ENCODE data around the gene ATP2C1.

The ATP2C1 gene

GRCh38 chr3:130900959-130901358 lies 7.1 kb downstream of the ATP2C1 start:
- Histone ChIP-seq H3K79me2 (ENCODE audit: control insufficient read depth, insufficient read depth, low read length) (peaks cover 65% of the 10 kb centered on the region), H2BK15ac (replicated peaks; ENCODE audit: low read depth) (no peak overlapping the region), H2BK5ac (ENCODE audit: low read length) (no peak overlapping the region), H3K4me1 (ENCODE audit: control insufficient read depth, low read depth, low read length) (peaks cover 11% of the 10 kb centered on the region), H3K9ac (ENCODE audit: low read length) (no peak overlapping the region), H3K27me3 (ENCODE audit: insufficient read depth, low read length, poor library complexity) (no peaks in the 10 kb centered on the region), H3K4me2 (ENCODE audit: low read length) (no peak overlapping the region), H3K18ac (ENCODE audit: low read length) (no peak overlapping the region), H3K4ac (ENCODE audit: low read depth, low read length) (no peak overlapping the region), H3K4me3 (ENCODE audit: low read length) (no peak overlapping the region), H3K27ac (ENCODE audit: low read depth, low read length) (no peak overlapping the region), H3K79me1 (ENCODE audit: low read length) (peaks cover 9% of the 10 kb centered on the region), H2BK120ac (ENCODE audit: low read depth, low read length) (no peak overlapping the region), H3K23ac (ENCODE audit: low read length) (no peak overlapping the region), H3K56ac (ENCODE audit: low read length) (no peak overlapping the region), H3K36me3 (ENCODE audit: control insufficient read depth, insufficient read depth, low read length) (no peaks in the 10 kb centered on the region), H4K5ac (ENCODE audit: low read length) (no peak overlapping the region), H4K8ac (ENCODE audit: low read depth, low read length) (no peak overlapping the region), H2AK5ac (ENCODE audit: low read length) (no peak overlapping the region)
- no peak for DNase-seq

- Histone ChIP-seq H3K4ac (ENCODE audit: low read depth, low read length) (no peak overlapping the region), H3K4me3 (ENCODE audit: low read length) (no peak overlapping the region), H2BK15ac (replicated peaks; ENCODE audit: low read depth) (no peak overlapping the region), H3K27ac (ENCODE audit: low read depth, low read length) (no peak overlapping the region), H3K23ac (ENCODE audit: low read length) (no peak overlapping the region), H4K8ac (ENCODE audit: low read depth, low read length) (no peak overlapping the region), H3K18ac (ENCODE audit: low read length) (no peak overlapping the region), H4K5ac (ENCODE audit: low read length) (no peak overlapping the region), H3K79me2 (ENCODE audit: control insufficient read depth, insufficient read depth, low read length) (peaks cover 66% of the 10 kb centered on the region), H3K56ac (ENCODE audit: low read length) (no peak overlapping the region), H3K36me3 (ENCODE audit: control insufficient read depth, insufficient read depth, low read length) (no peaks in the 10 kb centered on the region), H3K27me3 (ENCODE audit: insufficient read depth, low read length, poor library complexity) (no peaks in the 10 kb centered on the region), H3K4me1 (ENCODE audit: control insufficient read depth, low read depth, low read length) (peaks cover 11% of the 10 kb centered on the region), H3K79me1 (ENCODE audit: low read length) (peaks cover 10% of the 10 kb centered on the region), H3K9ac (ENCODE audit: low read length) (no peak overlapping the region), H2BK5ac (ENCODE audit: low read length) (no peak overlapping the region), H2BK120ac (ENCODE audit: low read depth, low read length) (no peak overlapping the region), H2AK5ac (ENCODE audit: low read length) (no peak overlapping the region), H3K4me2 (ENCODE audit: low read length) (no peak overlapping the region)
- DNase-seq = peak; percentile 33
- no CpG with 5 or more reads among the region's 6 CpGs for WGBS (ENCODE audit: extremely low coverage, insufficient coverage, low lambda C conversion rate)
These were observed 7.8 kb downstream of the ATP2C1 start for GRCh38 chr3:130901463-130902204.

- H4K5ac ChIP-seq (ENCODE audit: low read length) = no peak overlapping the region
These were observed 9.6 kb downstream of the ATP2C1 start for GRCh38 chr3:130903412-130903908.

GRCh38 chr3:130904491-130904890 lies 10.6 kb downstream of the ATP2C1 start:
- Histone ChIP-seq H3K79me2 (ENCODE audit: control insufficient read depth, insufficient read depth, low read length) (peaks cover 60% of the 10 kb centered on the region), H3K4me3 (ENCODE audit: low read length) (no peak overlapping the region), H2BK120ac (ENCODE audit: low read depth, low read length) (no peak overlapping the region), H3K23ac (ENCODE audit: low read length) (no peak overlapping the region), H4K5ac (ENCODE audit: low read length) (no peak overlapping the region), H3K27ac (ENCODE audit: low read depth, low read length) (no peak overlapping the region), H3K4me1 (ENCODE audit: control insufficient read depth, low read depth, low read length) (peaks cover 2% of the 10 kb centered on the region), H3K36me3 (ENCODE audit: control insufficient read depth, insufficient read depth, low read length) (no peaks in the 10 kb centered on the region), H2BK5ac (ENCODE audit: low read length) (no peak overlapping the region), H3K4ac (ENCODE audit: low read depth, low read length) (no peak overlapping the region), H3K4me2 (ENCODE audit: low read length) (no peak overlapping the region), H2AK5ac (ENCODE audit: low read length) (no peak overlapping the region), H3K18ac (ENCODE audit: low read length) (no peak overlapping the region), H3K56ac (ENCODE audit: low read length) (no peak overlapping the region), H3K27me3 (ENCODE audit: insufficient read depth, low read length, poor library complexity) (no peaks in the 10 kb centered on the region), H3K9ac (ENCODE audit: low read length) (no peak overlapping the region), H4K8ac (ENCODE audit: low read depth, low read length) (no peak overlapping the region), H3K79me1 (ENCODE audit: low read length) (peaks cover 14% of the 10 kb centered on the region), H2BK15ac (replicated peaks; ENCODE audit: low read depth) (no peak overlapping the region)
- no CpG with 5 or more reads among the region's 1 CpG for WGBS (ENCODE audit: extremely low coverage, insufficient coverage, low lambda C conversion rate)
- DNase-seq = no peak

More at GRCh38 chr3:130903412-130903908, 9.6 kb downstream of the ATP2C1 start:
- no peak overlapping the region for H4K8ac ChIP-seq (ENCODE audit: low read depth, low read length)
- H3K27ac ChIP-seq (ENCODE audit: low read depth, low read length) = no peak overlapping the region
- H3K18ac ChIP-seq (ENCODE audit: low read length) = no peak overlapping the region
- peaks cover 11% of the 10 kb centered on the region for H3K79me1 ChIP-seq (ENCODE audit: low read length)
- no peak overlapping the region for H2BK120ac ChIP-seq (ENCODE audit: low read depth, low read length)
- H2AK5ac ChIP-seq (ENCODE audit: low read length) = no peak overlapping the region
- no peak overlapping the region for H3K4me3 ChIP-seq (ENCODE audit: low read length)
- H3K27me3 ChIP-seq (ENCODE audit: insufficient read depth, low read length, poor library complexity) = no peaks in the 10 kb centered on the region
- no peak overlapping the region for H3K4ac ChIP-seq (ENCODE audit: low read depth, low read length)
- no peak for DNase-seq
- no peak overlapping the region for H2BK5ac ChIP-seq (ENCODE audit: low read length)
- H3K9ac ChIP-seq (ENCODE audit: low read length) = no peak overlapping the region
- H3K4me2 ChIP-seq (ENCODE audit: low read length) = no peak overlapping the region
- H3K56ac ChIP-seq (ENCODE audit: low read length) = no peak overlapping the region
- H3K79me2 ChIP-seq (ENCODE audit: control insufficient read depth, insufficient read depth, low read length) = peaks cover 63% of the 10 kb centered on the region
- no peaks in the 10 kb centered on the region for H3K36me3 ChIP-seq (ENCODE audit: control insufficient read depth, insufficient read depth, low read length)
- H3K23ac ChIP-seq (ENCODE audit: low read length) = no peak overlapping the region
- H2BK15ac ChIP-seq (replicated peaks; ENCODE audit: low read depth) = no peak overlapping the region
- peaks cover 5% of the 10 kb centered on the region for H3K4me1 ChIP-seq (ENCODE audit: control insufficient read depth, low read depth, low read length)
- no CpG with 5 or more reads among the region's 1 CpG for WGBS (ENCODE audit: extremely low coverage, insufficient coverage, low lambda C conversion rate)

GRCh38 chr3:130905551-130905950 lies 11.7 kb downstream of the ATP2C1 start:
- Histone ChIP-seq H4K8ac (ENCODE audit: low read depth, low read length) (no peak overlapping the region), H3K36me3 (ENCODE audit: control insufficient read depth, insufficient read depth, low read length) (no peaks in the 10 kb centered on the region), H3K79me1 (ENCODE audit: low read length) (peaks cover 12% of the 10 kb centered on the region), H3K27ac (ENCODE audit: low read depth, low read length) (no peak overlapping the region), H4K5ac (ENCODE audit: low read length) (no peak overlapping the region), H2BK5ac (ENCODE audit: low read length) (no peak overlapping the region), H3K27me3 (ENCODE audit: insufficient read depth, low read length, poor library complexity) (no peaks in the 10 kb centered on the region), H3K4me1 (ENCODE audit: control insufficient read depth, low read depth, low read length) (peaks cover 2% of the 10 kb centered on the region), H3K9ac (ENCODE audit: low read length) (no peak overlapping the region), H3K79me2 (ENCODE audit: control insufficient read depth, insufficient read depth, low read length) (peaks cover 53% of the 10 kb centered on the region), H2AK5ac (ENCODE audit: low read length) (no peak overlapping the region), H3K18ac (ENCODE audit: low read length) (no peak overlapping the region), H3K23ac (ENCODE audit: low read length) (no peak overlapping the region), H3K4me2 (ENCODE audit: low read length) (no peak overlapping the region), H3K56ac (ENCODE audit: low read length) (no peak overlapping the region), H3K4ac (ENCODE audit: low read depth, low read length) (no peak overlapping the region), H3K4me3 (ENCODE audit: low read length) (no peak overlapping the region), H2BK120ac (ENCODE audit: low read depth, low read length) (no peak overlapping the region), H2BK15ac (replicated peaks; ENCODE audit: low read depth) (no peak overlapping the region)
- no peak for DNase-seq
- WGBS (ENCODE audit: extremely low coverage, insufficient coverage, low lambda C conversion rate) = no CpG with 5 or more reads among the region's 1 CpG

Data from mesendoderm (in vitro differentiated cells).